B cell (primary cell): ENCODE measurements around the gene PLSCR4.
"Not testable (repeated sequence)": the region's sequence is repeated elsewhere in the genome, so short reads cannot be mapped to it uniquely, and the experiment has no call there.

Experiments
- EZH2 ChIP-seq: IDR thresholded peaks from 2 replicates; pipeline ENCODE4 v1.6.1; 2012; ENCODE audit warnings: borderline replicate concordance, low read depth, mild to moderate bottlenecking, moderate library complexity, low read length; ENCODE audit not compliant: insufficient read depth, poor library complexity, severe bottlenecking
- TF ChIP-seq, protein P1 (sequence below): fragments of 200-600 bp; IDR thresholded peaks from one replicate; pipeline ENCODE4 v1.8.0; 2022; ENCODE audit warnings: antibody characterized with exemption, mild to moderate bottlenecking

DNA sequence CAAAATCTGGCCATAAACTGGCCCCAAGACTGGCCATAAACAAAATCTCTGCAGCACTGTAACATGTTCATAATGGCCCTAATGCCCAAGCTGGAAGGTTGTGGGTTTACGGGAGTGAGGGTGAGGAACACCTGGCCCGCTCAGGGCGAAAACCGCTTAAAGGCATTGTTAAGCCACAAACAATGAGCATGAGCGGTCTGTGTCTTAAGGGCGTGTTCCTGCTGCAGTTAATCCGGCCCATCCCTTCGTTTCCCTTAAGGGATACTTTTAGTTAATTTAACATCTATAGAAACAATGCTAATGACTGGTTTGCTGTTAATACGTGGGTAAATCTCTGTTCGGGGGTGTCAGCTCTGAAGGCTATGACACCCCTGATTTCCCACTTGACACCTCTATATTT is 1.5 kb upstream of the PLSCR4 start:
- TF ChIP-seq, protein P1, sequence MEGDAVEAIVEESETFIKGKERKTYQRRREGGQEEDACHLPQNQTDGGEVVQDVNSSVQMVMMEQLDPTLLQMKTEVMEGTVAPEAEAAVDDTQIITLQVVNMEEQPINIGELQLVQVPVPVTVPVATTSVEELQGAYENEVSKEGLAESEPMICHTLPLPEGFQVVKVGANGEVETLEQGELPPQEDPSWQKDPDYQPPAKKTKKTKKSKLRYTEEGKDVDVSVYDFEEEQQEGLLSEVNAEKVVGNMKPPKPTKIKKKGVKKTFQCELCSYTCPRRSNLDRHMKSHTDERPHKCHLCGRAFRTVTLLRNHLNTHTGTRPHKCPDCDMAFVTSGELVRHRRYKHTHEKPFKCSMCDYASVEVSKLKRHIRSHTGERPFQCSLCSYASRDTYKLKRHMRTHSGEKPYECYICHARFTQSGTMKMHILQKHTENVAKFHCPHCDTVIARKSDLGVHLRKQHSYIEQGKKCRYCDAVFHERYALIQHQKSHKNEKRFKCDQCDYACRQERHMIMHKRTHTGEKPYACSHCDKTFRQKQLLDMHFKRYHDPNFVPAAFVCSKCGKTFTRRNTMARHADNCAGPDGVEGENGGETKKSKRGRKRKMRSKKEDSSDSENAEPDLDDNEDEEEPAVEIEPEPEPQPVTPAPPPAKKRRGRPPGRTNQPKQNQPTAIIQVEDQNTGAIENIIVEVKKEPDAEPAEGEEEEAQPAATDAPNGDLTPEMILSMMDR, result not testable (repeated sequence)
- not testable (repeated sequence) for TF ChIP-seq EZH2
